HUES6 (cell line): ENCODE data around the gene KLHDC7A.

Source experiments
- H3K27ac ChIP-seq: 2 replicates; pipeline ENCODE4 v1.7.0; 2013; ENCODE audit warnings: low read depth, mild to moderate bottlenecking, low read length, inconsistent platforms
- H3K27me3 ChIP-seq: 2 replicates; pipeline ENCODE4 v1.6.1; 2013; ENCODE audit warnings: low read length; ENCODE audit not compliant: control insufficient read depth, insufficient read depth
- H3K36me3 ChIP-seq: 2 replicates; pipeline ENCODE4 v1.6.1; 2013; ENCODE audit warnings: low read length; ENCODE audit not compliant: control insufficient read depth, insufficient read depth
- H3K4me1 ChIP-seq: 2 replicates; pipeline ENCODE4 v1.6.1; 2013; ENCODE audit warnings: low read length; ENCODE audit not compliant: control insufficient read depth, insufficient read depth
- H3K4me3 ChIP-seq: 2 replicates; pipeline ENCODE4 v1.5.1; 2013; ENCODE audit warnings: low read depth, low read length
- H3K9ac ChIP-seq: one replicate; pipeline ENCODE4 v1.6.1; 2013; ENCODE audit warnings: mild to moderate bottlenecking, low read length
- H3K9me3 ChIP-seq: 2 replicates; pipeline ENCODE4 v1.6.1; 2013; ENCODE audit warnings: low read depth, low read length; ENCODE audit not compliant: control insufficient read depth, insufficient read depth

KLHDC7A gene

GRCh38 chr1:18473195-18473815 lies 7.4 kb upstream of the KLHDC7A start:
- no peak overlapping the region for H3K9ac ChIP-seq
- H3K4me1 ChIP-seq = peaks cover 21% of the 10 kb centered on the region
- no peak overlapping the region for H3K27ac ChIP-seq
- H3K4me3 ChIP-seq = no peak overlapping the region
- no peaks in the 10 kb centered on the region for H3K27me3 ChIP-seq
- no peaks in the 10 kb centered on the region for H3K9me3 ChIP-seq
- no peaks in the 10 kb centered on the region for H3K36me3 ChIP-seq

DNA sequence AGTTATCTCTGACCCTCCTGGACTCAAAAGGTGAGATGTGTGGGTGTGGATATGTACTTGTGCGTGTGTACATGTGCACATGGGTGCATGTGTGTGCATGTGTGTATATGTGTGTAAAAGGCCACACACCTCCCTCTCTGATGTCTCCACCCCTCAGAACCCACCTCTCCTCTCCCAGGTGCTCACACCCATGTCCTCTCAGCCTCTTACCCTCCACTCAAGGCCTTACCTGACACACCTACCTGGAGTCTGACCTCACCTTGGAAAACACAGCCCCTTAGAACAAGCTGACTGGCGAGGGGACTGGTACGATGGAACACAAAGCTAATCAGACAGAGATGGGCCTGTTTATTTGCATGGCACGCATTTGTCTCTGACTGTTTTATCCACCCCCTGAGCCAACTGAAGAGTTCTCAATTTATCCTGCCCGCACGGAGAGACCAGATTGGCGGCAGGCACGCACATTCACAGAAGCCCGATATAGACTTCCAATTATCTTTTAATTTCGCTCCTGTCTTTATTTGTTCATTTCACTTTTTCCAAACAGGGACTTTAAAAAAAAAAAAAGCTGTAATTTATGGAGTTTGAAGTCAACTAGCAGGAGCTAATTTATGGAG lies 6.1 kb upstream of the KLHDC7A start:
- Histone ChIP-seq H3K36me3 (no peaks in the 10 kb centered on the region), H3K4me1 (peaks cover 24% of the 10 kb centered on the region), H3K9ac (no peak overlapping the region), H3K9me3 (no peaks in the 10 kb centered on the region), H3K27ac (no peak overlapping the region), H3K4me3 (no peak overlapping the region), H3K27me3 (no peaks in the 10 kb centered on the region)

DNA sequence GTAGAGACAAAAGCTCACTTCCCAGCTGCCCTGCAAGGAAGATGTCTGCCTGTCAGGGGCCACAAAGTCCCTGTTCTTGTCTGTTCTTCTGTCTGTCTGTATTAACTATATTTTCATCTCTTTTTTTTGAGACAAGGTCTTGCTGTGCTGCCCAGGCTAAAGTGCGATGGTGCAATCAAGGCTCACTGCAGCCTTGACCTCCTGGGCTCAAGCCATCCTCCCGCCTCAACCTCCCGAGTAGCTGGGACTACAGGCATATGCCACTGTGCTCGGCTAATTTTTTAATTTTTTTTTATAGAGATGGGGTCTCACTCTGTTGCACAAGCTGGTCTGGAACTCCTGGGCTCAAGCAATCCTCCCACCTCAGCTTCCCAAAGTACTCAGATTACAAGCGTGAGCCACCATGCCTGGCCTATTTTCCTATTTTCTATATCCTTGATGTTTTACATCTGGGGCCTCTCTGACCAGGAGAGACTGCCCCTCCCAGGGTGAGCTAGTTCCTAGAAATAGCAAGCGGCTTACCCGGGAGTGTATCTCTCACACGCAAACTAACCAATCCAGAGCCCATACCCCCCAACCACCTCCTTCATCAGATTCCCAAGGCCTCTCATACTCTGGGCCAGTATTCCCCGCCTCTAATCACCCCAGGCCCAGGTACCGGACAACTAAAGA lies 5.4 kb upstream of the KLHDC7A start:
- Histone ChIP-seq H3K4me1 (peaks cover 31% of the 10 kb centered on the region), H3K27ac (no peak overlapping the region), H3K36me3 (no peaks in the 10 kb centered on the region), H3K9me3 (no peaks in the 10 kb centered on the region), H3K9ac (no peak overlapping the region), H3K4me3 (no peak overlapping the region), H3K27me3 (no peaks in the 10 kb centered on the region)

DNA sequence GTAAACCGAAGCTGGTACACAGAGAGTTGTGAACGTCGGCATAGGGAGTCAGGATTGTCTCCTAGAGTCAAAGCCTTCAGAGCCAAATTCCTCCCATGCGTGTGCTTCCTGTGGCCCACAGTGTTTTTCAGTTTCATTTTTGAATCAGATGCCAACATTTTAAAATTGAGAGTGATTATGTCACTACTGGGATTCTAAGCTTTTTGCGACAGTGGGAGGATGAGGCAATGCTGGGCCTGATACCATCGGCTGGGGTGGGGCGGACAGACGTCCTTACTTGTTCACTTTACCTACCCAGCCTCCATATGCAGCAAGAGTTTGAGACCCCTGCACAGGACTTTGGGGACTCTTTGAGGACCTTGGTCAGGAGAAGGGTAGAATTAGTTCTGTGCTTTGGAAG lies 1.3 kb upstream of the KLHDC7A start:
- H3K9ac ChIP-seq = no peak overlapping the region
- no peak overlapping the region for H3K27ac ChIP-seq
- peaks cover 45% of the 10 kb centered on the region for H3K4me1 ChIP-seq
- no peak overlapping the region for H3K4me3 ChIP-seq
- no peaks in the 10 kb centered on the region; the same call in 1 of the 2 replicates for H3K9me3 ChIP-seq
- peaks cover 10% of the 10 kb centered on the region for H3K36me3 ChIP-seq
- no peaks in the 10 kb centered on the region for H3K27me3 ChIP-seq

GRCh38 chr1:18481190-18481920 lies 625 bp downstream of the KLHDC7A start:
- peaks cover 14% of the 10 kb centered on the region for H3K36me3 ChIP-seq
- no peaks in the 10 kb centered on the region; the same call in 1 of the 2 replicates for H3K9me3 ChIP-seq
- H3K9ac ChIP-seq = peak overlapping the region; percentile 61
- H3K27ac ChIP-seq = peak overlapping the region; percentile 82
- peaks cover 38% of the 10 kb centered on the region for H3K4me1 ChIP-seq
- H3K4me3 ChIP-seq = peak overlapping the region; percentile 40
- no peaks in the 10 kb centered on the region for H3K27me3 ChIP-seq

DNA sequence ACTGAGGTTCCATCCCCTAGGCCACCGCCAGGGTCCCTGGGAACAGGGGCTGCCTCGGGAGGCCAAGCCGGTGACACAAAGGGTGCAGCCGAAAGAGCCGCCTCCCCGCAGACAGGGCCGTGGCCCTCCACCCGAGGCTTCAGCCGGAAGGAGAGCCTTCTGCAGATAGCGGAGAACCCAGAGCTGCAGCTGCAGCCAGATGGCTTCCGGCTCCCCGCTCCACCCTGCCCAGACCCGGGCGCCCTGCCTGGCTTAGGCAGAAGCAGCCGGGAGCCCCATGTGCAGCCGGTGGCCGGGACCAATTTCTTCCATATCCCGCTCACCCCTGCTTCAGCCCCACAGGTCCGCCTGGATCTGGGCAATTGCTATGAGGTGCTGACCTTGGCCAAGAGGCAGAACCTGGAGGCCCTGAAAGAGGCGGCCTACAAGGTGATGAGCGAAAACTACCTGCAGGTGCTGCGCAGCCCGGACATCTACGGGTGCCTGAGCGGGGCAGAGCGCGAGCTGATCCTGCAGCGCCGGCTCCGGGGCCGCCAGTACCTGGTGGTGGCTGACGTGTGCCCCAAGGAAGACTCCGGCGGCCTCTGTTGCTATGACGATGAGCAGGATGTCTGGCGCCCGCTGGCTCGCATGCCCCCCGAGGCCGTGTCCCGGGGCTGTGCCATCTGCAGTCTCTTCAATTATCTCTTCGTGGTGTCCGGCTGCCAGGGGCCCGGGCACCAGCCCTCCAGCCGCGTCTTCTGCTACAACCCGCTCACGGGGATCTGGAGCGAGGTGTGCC lies 1.4 kb downstream of the KLHDC7A start:
- H3K4me3 ChIP-seq = peak overlapping the region; percentile 40; the same call in 1 of the 2 replicates
- H3K36me3 ChIP-seq = peaks cover 14% of the 10 kb centered on the region
- peak overlapping the region; percentile 82; the same call in 1 of the 2 replicates for H3K27ac ChIP-seq
- no peaks in the 10 kb centered on the region; the same call in 1 of the 2 replicates for H3K9me3 ChIP-seq
- H3K27me3 ChIP-seq = no peaks in the 10 kb centered on the region
- no peak overlapping the region for H3K9ac ChIP-seq
- H3K4me1 ChIP-seq = peaks cover 38% of the 10 kb centered on the region

DNA sequence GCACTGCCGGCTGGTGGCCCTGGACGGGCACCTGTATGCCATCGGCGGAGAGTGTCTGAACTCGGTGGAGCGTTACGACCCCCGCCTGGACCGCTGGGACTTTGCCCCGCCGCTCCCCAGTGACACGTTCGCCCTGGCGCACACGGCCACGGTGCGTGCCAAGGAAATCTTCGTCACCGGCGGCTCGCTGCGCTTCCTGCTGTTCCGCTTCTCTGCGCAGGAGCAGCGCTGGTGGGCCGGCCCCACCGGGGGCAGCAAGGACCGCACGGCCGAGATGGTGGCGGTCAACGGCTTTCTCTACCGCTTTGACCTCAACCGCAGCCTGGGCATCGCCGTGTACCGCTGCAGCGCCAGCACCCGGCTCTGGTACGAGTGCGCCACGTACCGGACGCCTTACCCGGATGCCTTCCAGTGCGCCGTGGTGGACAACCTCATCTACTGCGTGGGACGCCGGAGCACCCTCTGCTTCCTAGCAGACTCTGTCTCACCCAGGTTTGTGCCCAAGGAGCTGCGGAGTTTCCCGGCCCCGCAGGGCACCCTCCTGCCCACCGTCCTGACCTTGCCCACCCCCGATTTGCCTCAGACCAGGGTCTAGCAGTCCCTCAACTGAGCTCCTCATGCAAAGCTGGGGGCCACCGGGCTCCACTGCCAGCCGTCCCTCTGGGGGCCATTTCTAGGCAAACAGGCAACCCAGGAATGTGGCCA lies 2.1 kb downstream of the KLHDC7A start:
- Histone ChIP-seq H3K9ac (no peak overlapping the region), H3K9me3 (no peaks in the 10 kb centered on the region; the same call in 1 of the 2 replicates), H3K27me3 (no peaks in the 10 kb centered on the region), H3K4me3 (no peak overlapping the region), H3K4me1 (peaks cover 39% of the 10 kb centered on the region), H3K36me3 (peaks cover 14% of the 10 kb centered on the region), H3K27ac (no peak overlapping the region)

DNA sequence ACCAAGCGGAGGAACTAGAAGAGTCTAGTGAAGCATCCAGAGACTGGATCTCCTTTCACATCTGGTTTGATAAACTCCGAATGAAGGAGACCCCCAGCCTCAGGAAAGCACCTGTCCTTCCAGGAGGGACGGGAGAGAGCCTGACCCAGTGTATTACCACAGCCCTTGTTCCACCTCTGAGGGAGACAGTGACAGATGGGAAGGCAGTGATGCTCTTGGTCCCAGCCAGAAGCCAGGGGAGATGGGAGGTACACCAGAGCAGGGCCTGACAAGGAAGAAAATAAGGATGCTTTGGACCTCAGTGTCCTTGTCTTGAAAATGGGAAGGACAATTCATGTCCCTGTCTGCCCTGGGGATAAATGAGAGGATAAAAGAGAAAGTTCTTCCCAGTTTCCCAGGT lies 3.5 kb downstream of the KLHDC7A start:
- Histone ChIP-seq H3K27me3 (no peaks in the 10 kb centered on the region), H3K9ac (no peak overlapping the region), H3K4me1 (peaks cover 42% of the 10 kb centered on the region), H3K9me3 (no peaks in the 10 kb centered on the region; the same call in 1 of the 2 replicates), H3K27ac (no peak overlapping the region), H3K36me3 (peaks cover 14% of the 10 kb centered on the region), H3K4me3 (no peak overlapping the region)

GRCh38 chr1:18484721-18485120 lies 4.0 kb downstream of the KLHDC7A start:
- Histone ChIP-seq H3K27ac (no peak overlapping the region), H3K4me3 (no peak overlapping the region), H3K9me3 (peaks cover 3% of the 10 kb centered on the region), H3K27me3 (no peaks in the 10 kb centered on the region), H3K4me1 (peaks cover 39% of the 10 kb centered on the region), H3K9ac (no peak overlapping the region), H3K36me3 (peaks cover 14% of the 10 kb centered on the region)

DNA sequence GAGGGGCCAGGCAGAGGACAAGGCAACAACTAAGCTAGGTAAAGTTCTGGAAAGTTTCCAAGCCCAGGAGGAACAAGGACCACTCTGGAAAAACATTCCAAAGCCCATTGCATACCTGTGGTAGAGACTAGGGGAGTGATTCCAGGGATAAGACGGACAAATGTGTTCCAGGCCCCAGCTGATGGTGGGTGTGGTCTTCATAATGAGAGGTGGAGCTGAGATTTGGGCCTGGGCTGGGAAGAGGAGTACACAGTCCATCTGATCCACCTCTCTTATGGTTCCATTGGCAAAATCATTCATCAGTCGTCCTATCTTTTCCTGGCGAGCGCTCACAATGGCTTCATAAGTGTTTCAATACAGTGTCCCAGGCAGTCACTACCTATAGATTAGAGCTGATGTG lies 4.5 kb downstream of the KLHDC7A start:
- no peak overlapping the region for H3K4me3 ChIP-seq

More for the DNA sequence above, 4.5 kb downstream of the KLHDC7A start:
- Histone ChIP-seq H3K27me3 (no peaks in the 10 kb centered on the region), H3K36me3 (peaks cover 14% of the 10 kb centered on the region), H3K4me1 (peaks cover 34% of the 10 kb centered on the region), H3K27ac (no peak overlapping the region), H3K9me3 (peaks cover 8% of the 10 kb centered on the region), H3K9ac (no peak overlapping the region)
